Glutamatergic neuron (in vitro differentiated cells): Measurements from ENCODE around the gene NDUFAF8. TPM values are rescaled to one million over a fixed set of nuclear protein-coding genes. Genes with fewer than 3 reads are reported as not detected.

Experiments
- DNase-seq: peaks from one replicate; pipeline ENCODE4 v3.0.0; 2022
- H3K27ac Mint-ChIP-seq: one replicate; pipeline ENCODE4 v1.8.0; 2020; ENCODE audit warnings: mild to moderate bottlenecking, mixed read lengths, inconsistent platforms; ENCODE audit not compliant: unreplicated experiment
- H3K27me3 Mint-ChIP-seq: one replicate; pipeline ENCODE4 v1.8.0; 2020; ENCODE audit warnings: mild to moderate bottlenecking, moderate library complexity, mixed read lengths, inconsistent platforms; ENCODE audit not compliant: unreplicated experiment
- H3K36me3 Mint-ChIP-seq: one replicate; pipeline ENCODE4 v1.8.0; 2020; ENCODE audit warnings: mild to moderate bottlenecking, mixed read lengths, inconsistent platforms; ENCODE audit not compliant: unreplicated experiment
- H3K4me1 Mint-ChIP-seq: one replicate; pipeline ENCODE4 v1.8.0; 2020; ENCODE audit warnings: mild to moderate bottlenecking, low read depth, mixed read lengths, inconsistent platforms; ENCODE audit not compliant: unreplicated experiment
- H3K4me3 Mint-ChIP-seq: one replicate; pipeline ENCODE4 v1.8.0; 2020; ENCODE audit warnings: mild to moderate bottlenecking, mixed read lengths, inconsistent platforms; ENCODE audit not compliant: unreplicated experiment
- H3K9me3 Mint-ChIP-seq: one replicate; pipeline ENCODE4 v1.8.0; 2020; ENCODE audit warnings: mild to moderate bottlenecking, moderate library complexity, mixed read lengths, inconsistent platforms; ENCODE audit not compliant: unreplicated experiment
- total RNA-seq: library from RNA; stranded (reverse); fragmentation: NEBNext Ultra II Directional; extraction: Animal tissue kit (Norgen Biotek cat#: 25700); gene quantifications from one replicate; pipeline ENCODE4 v1.2.1, GENCODE V29; 2021; ENCODE audit not compliant: unreplicated experiment
- TF ChIP-seq, protein P1 (sequence below): fragments of 200-600 bp; sonication (generic); IDR thresholded peaks from one replicate; pipeline ENCODE4 v1.5.0; 2021; ENCODE audit not compliant: partially characterized antibody, unreplicated experiment

The NDUFAF8 gene
- total RNA-seq, 1 donor from 2014 or later, result 31.5 TPM

- no peak for DNase-seq
- Mint-ChIP-seq H3K4me3 (no peak overlapping the region), H3K36me3 (no peaks in the 10 kb centered on the region), H3K9me3 (peaks cover 24% of the 10 kb centered on the region), H3K27me3 (peaks cover 21% of the 10 kb centered on the region), H3K27ac (no peak overlapping the region), H3K4me1 (peaks cover 27% of the 10 kb centered on the region)
- TF ChIP-seq, protein P1, sequence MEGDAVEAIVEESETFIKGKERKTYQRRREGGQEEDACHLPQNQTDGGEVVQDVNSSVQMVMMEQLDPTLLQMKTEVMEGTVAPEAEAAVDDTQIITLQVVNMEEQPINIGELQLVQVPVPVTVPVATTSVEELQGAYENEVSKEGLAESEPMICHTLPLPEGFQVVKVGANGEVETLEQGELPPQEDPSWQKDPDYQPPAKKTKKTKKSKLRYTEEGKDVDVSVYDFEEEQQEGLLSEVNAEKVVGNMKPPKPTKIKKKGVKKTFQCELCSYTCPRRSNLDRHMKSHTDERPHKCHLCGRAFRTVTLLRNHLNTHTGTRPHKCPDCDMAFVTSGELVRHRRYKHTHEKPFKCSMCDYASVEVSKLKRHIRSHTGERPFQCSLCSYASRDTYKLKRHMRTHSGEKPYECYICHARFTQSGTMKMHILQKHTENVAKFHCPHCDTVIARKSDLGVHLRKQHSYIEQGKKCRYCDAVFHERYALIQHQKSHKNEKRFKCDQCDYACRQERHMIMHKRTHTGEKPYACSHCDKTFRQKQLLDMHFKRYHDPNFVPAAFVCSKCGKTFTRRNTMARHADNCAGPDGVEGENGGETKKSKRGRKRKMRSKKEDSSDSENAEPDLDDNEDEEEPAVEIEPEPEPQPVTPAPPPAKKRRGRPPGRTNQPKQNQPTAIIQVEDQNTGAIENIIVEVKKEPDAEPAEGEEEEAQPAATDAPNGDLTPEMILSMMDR, result no peak
These were observed 17.5 kb downstream of the NDUFAF8 start for GRCh38 chr17:81256616-81257015.

DNA sequence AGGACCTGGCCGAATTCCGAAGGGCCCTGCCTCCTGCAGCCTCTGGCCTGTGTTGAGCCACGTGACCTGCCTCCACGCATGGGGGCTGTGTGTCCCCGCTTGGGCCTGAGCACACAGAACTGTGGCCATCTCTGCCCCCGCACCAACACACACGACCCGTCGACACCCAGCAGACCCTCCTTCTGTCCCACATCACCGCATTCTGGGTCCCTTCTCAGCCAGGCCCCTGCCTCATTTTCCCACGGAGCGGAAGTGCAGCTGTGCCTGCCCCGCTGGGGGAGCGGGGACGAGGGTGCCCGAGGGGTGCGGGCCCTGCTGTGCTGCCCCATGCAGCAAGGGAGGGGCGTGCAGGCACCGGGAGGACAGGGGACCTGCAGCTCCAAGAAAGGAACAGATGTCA lies 18.4 kb downstream of the NDUFAF8 start:
- Mint-ChIP-seq H3K36me3 (no peaks in the 10 kb centered on the region), H3K4me3 (no peak overlapping the region), H3K27ac (no peak overlapping the region), H3K9me3 (peaks cover 18% of the 10 kb centered on the region), H3K27me3 (peaks cover 12% of the 10 kb centered on the region), H3K4me1 (peaks cover 27% of the 10 kb centered on the region)
- no peak for DNase-seq
- TF ChIP-seq, protein P1, result no peak

- peaks cover 8% of the 10 kb centered on the region for H3K27me3 Mint-ChIP-seq
- H3K4me3 Mint-ChIP-seq, result no peak overlapping the region
- peaks cover 21% of the 10 kb centered on the region for H3K4me1 Mint-ChIP-seq
- peaks cover 15% of the 10 kb centered on the region for H3K9me3 Mint-ChIP-seq
- no peaks in the 10 kb centered on the region for H3K36me3 Mint-ChIP-seq
- H3K27ac Mint-ChIP-seq, result no peak overlapping the region
- TF ChIP-seq, protein P1, result peak; percentile 4
- no peak for DNase-seq
These were observed 19.2 kb downstream of the NDUFAF8 start for GRCh38 chr17:81258292-81258691.

GRCh38 chr17:81259058-81259605 lies 20.0 kb downstream of the NDUFAF8 start:
- TF ChIP-seq, protein P1, result no peak
- peaks cover 13% of the 10 kb centered on the region for H3K4me1 Mint-ChIP-seq

DNA sequence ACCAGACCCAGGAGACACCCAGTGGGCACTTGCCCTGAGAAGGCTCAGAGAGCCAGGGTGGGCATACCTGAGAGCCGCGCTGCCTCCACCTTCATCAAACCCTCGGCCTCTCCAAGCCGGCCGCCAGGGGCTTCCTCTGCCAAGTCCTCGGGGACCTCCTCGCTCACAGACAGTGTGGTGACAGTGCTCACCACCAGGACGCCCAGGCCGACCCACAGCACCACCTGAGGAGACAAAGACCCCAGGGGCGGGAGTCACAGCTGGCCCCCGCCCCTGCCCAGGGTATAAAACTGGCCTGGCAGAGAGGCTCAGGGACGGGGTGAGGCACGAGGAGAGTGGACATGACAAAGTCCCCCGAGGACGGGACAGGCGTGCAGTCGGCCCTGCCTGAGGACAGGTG lies 21.1 kb downstream of the NDUFAF8 start:
- no peak for DNase-seq
- no peak overlapping the region for H3K4me3 Mint-ChIP-seq
- peaks cover 3% of the 10 kb centered on the region for H3K27me3 Mint-ChIP-seq
- TF ChIP-seq, protein P1, result peak; percentile 17
- no peak overlapping the region for H3K27ac Mint-ChIP-seq
- H3K9me3 Mint-ChIP-seq, result peaks cover 9% of the 10 kb centered on the region
- peaks cover 5% of the 10 kb centered on the region for H3K4me1 Mint-ChIP-seq
- no peaks in the 10 kb centered on the region for H3K36me3 Mint-ChIP-seq

More at GRCh38 chr17:81259058-81259605, 20.0 kb downstream of the NDUFAF8 start:
- no peaks in the 10 kb centered on the region for H3K36me3 Mint-ChIP-seq
- peaks cover 9% of the 10 kb centered on the region for H3K9me3 Mint-ChIP-seq
- no peak overlapping the region for H3K4me3 Mint-ChIP-seq
- no peak overlapping the region for H3K27ac Mint-ChIP-seq
- peaks cover 3% of the 10 kb centered on the region for H3K27me3 Mint-ChIP-seq
- DNase-seq, result no peak
